Panc1 (cell line): ENCODE results near the gene ADGRG7. TPM values are rescaled to one million over a fixed set of nuclear protein-coding genes. Genes with fewer than 3 reads are reported as not detected.

Source experiments
- ATAC-seq: fragments of 200-7000 bp; cut with Tn5 transposase; 2 replicates; pipeline ENCODE4 v1.9.1; 2020; ENCODE audit warnings: mild to moderate bottlenecking, moderate library complexity
- BruUV-seq: library from RNA; stranded (reverse); fragments of 400-500 nt; replicated peaks from 2 replicates; lab custom pipeline; 2021; lab: Mats Ljungman, UMichigan
- CTCF ChIA-PET: fragments of 300-600 bp; sonication (Branson Sonifier 250); formaldehyde crosslinking; loops from one replicate; lab custom pipeline; 2022; ENCODE audit warnings: antibody characterized with exemption; lab: Charles Lee
- POLR2A ChIA-PET: fragments of 300-600 bp; sonication (Branson Sonifier 250); formaldehyde crosslinking; loops from one replicate; lab custom pipeline; 2022; ENCODE audit warnings: antibody characterized with exemption; lab: Charles Lee
- DNase-seq: peaks from one replicate; pipeline ENCODE4 v3.0.0-alpha.2; 2010; ENCODE audit warnings: low read depth, low spot score
- H3K27ac ChIP-seq: 2 replicates; pipeline ENCODE4 v1.5.1; 2011; ENCODE audit warnings: mild to moderate bottlenecking, low read length, inconsistent platforms
- H3K27me3 ChIP-seq: fragments of 200-500 bp; sonication (Bioruptor generic); 2 replicates; pipeline ENCODE4 v1.6.0; 2014; ENCODE audit warnings: low read length, inconsistent platforms; ENCODE audit not compliant: control insufficient read depth, insufficient read depth
- H3K36me3 ChIP-seq: fragments of 200-500 bp; sonication (Bioruptor generic); 2 replicates; pipeline ENCODE4 v1.5.1; 2014; ENCODE audit warnings: inconsistent platforms, mild to moderate bottlenecking, low read length, moderate library complexity; ENCODE audit not compliant: control insufficient read depth, insufficient read depth
- H3K4me1 ChIP-seq: 2 replicates; pipeline ENCODE4 v1.5.1; 2011; ENCODE audit warnings: inconsistent platforms, mild to moderate bottlenecking, low read length, moderate library complexity; ENCODE audit not compliant: control insufficient read depth, insufficient read depth
- H3K4me3 ChIP-seq, 2 experiments: 2 replicates each; pipeline ENCODE4 v1.5.1; 2011 to 2012; ENCODE audit warnings: low read depth in 2 of 2, low read length in 2 of 2, mild to moderate bottlenecking in 2 of 2, inconsistent platforms in 1 of 2, moderate library complexity in 1 of 2
- H3K9me3 ChIP-seq: fragments of 200-500 bp; sonication (Bioruptor generic); 2 replicates; pipeline ENCODE4 v1.5.1; 2014; ENCODE audit warnings: low read depth, mild to moderate bottlenecking, inconsistent platforms, low read length, moderate library complexity; ENCODE audit not compliant: control insufficient read depth, insufficient read depth
- POLR2AphosphoS5 ChIP-seq: IDR thresholded peaks from 2 replicates; pipeline ENCODE4 v1.6.1; 2012; ENCODE audit warnings: mild to moderate bottlenecking, low read depth, low read length, moderate library complexity
- SIN3A ChIP-seq: IDR thresholded peaks from 2 replicates; pipeline ENCODE4 v1.6.1; 2012; ENCODE audit warnings: low read depth, mild to moderate bottlenecking, low read length, moderate library complexity, borderline replicate concordance; ENCODE audit not compliant: insufficient read depth
- TCF7L2 ChIP-seq: IDR thresholded peaks from 2 replicates; pipeline ENCODE4 v1.6.1; 2011; ENCODE audit warnings: mild to moderate bottlenecking, low read depth, low read length, inconsistent platforms
- in situ Hi-C: cut with HindIII; loops from 2 replicates; pipeline ENCODE4 v1.10.0; 2016; ENCODE audit warnings: low sequenced_read_pairs, low pct_unique_long_range_greater_than_20kb
- intact Hi-C: fragments of 100-400 bp; cut with micrococcal nuclease; formaldehyde crosslinking; loops from one replicate; pipeline ENCODE4 v1.10.0; 2022; ENCODE audit not compliant: unreplicated experiment
- total RNA-seq: library from RNA; stranded (reverse); gene quantifications from one replicate; pipeline ENCODE4 v1.2.1, GENCODE V29; 2021; ENCODE audit not compliant: unreplicated experiment
- TF ChIP-seq, protein P1 (sequence below), 2 experiments: IDR thresholded peaks; 2 replicates each; pipeline ENCODE4 v1.6.1; 2011 to 2012; ENCODE audit warnings: low read depth in 2 of 2, control low read depth in 1 of 2, low read length in 1 of 2, mild to moderate bottlenecking in 1 of 2, moderate library complexity in 1 of 2; ENCODE audit not compliant: insufficient read depth in 1 of 2
- TF ChIP-seq, protein P2 (sequence below): fragments of 450-650 bp; IDR thresholded peaks from 2 replicates; pipeline ENCODE4 v1.5.1; 2017; ENCODE audit warnings: mild to moderate bottlenecking

The ADGRG7 gene
- total RNA-seq, 1 experiment from 2014 or later, result not detected

DNA sequence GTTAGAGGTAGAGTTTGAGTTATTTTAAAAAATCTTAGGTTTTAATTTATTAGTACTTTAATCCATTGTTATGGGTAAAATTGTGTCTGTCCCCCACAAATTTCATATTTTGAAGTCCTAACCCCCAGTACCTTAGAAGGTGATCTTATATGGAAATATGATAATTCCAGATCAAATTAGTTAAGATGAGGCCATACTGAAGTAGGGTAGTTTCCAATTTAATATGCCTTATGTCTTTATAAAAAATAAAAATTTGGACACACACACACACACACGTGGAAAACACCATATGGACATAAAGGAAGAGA lies 18.6 kb upstream of the ADGRG7 start:
- no peaks in the 10 kb centered on the region for H3K9me3 ChIP-seq
- 0 out of 2 replicates have a peak, but pooled peaks cover 2% of the 10 kb centered on the region for H3K4me1 ChIP-seq
- TF ChIP-seq, protein P1, sequence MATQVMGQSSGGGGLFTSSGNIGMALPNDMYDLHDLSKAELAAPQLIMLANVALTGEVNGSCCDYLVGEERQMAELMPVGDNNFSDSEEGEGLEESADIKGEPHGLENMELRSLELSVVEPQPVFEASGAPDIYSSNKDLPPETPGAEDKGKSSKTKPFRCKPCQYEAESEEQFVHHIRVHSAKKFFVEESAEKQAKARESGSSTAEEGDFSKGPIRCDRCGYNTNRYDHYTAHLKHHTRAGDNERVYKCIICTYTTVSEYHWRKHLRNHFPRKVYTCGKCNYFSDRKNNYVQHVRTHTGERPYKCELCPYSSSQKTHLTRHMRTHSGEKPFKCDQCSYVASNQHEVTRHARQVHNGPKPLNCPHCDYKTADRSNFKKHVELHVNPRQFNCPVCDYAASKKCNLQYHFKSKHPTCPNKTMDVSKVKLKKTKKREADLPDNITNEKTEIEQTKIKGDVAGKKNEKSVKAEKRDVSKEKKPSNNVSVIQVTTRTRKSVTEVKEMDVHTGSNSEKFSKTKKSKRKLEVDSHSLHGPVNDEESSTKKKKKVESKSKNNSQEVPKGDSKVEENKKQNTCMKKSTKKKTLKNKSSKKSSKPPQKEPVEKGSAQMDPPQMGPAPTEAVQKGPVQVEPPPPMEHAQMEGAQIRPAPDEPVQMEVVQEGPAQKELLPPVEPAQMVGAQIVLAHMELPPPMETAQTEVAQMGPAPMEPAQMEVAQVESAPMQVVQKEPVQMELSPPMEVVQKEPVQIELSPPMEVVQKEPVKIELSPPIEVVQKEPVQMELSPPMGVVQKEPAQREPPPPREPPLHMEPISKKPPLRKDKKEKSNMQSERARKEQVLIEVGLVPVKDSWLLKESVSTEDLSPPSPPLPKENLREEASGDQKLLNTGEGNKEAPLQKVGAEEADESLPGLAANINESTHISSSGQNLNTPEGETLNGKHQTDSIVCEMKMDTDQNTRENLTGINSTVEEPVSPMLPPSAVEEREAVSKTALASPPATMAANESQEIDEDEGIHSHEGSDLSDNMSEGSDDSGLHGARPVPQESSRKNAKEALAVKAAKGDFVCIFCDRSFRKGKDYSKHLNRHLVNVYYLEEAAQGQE (IDR thresholded peaks at IDR 0.05; ENCODE audit: insufficient read depth in 1 of 2, low read depth in 2 of 2, low read length in 1 of 2), result no peak
- TF ChIP-seq, protein P2, sequence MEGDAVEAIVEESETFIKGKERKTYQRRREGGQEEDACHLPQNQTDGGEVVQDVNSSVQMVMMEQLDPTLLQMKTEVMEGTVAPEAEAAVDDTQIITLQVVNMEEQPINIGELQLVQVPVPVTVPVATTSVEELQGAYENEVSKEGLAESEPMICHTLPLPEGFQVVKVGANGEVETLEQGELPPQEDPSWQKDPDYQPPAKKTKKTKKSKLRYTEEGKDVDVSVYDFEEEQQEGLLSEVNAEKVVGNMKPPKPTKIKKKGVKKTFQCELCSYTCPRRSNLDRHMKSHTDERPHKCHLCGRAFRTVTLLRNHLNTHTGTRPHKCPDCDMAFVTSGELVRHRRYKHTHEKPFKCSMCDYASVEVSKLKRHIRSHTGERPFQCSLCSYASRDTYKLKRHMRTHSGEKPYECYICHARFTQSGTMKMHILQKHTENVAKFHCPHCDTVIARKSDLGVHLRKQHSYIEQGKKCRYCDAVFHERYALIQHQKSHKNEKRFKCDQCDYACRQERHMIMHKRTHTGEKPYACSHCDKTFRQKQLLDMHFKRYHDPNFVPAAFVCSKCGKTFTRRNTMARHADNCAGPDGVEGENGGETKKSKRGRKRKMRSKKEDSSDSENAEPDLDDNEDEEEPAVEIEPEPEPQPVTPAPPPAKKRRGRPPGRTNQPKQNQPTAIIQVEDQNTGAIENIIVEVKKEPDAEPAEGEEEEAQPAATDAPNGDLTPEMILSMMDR, result peak; percentile 59
- H3K27me3 ChIP-seq, result no peaks in the 10 kb centered on the region
- no peaks in the 10 kb centered on the region for H3K36me3 ChIP-seq
- DNase-seq (no peak), ATAC-seq (no peak)
- no peak overlapping the region for H3K4me3 ChIP-seq
- intact Hi-C loops (loop anchor here (1.0 to 10.0 kb wide), 4 partner anchors 127 to 758 kb away; partner anchors contain the start of genes LNP1 and TOMM70), in situ Hi-C loops (no loop called here)
- H3K27ac ChIP-seq, result no peak overlapping the region
- ChIA-PET CTCF (interaction anchor here (0.7 to 1.6 kb wide), 3 partner anchors 44 to 330 kb away, joined by 3 to 18 read pairs (median 4); no protein-coding TSS in a partner anchor), POLR2A (no interaction called here)
- BruUV-seq, result no TSS peak

GRCh38 chr3:100591411-100591810 lies 18.0 kb upstream of the ADGRG7 start:
- intact Hi-C loops (loop anchor here (2.0 to 10.0 kb wide), 3 partner anchors 187 to 759 kb away; partner anchors contain the start of genes LNP1 and TOMM70), in situ Hi-C loops (no loop called here)
- ChIA-PET POLR2A (no interaction called here), CTCF (interaction anchor here (0.7 to 1.6 kb wide), 3 partner anchors 128 to 790 kb away, joined by 3 to 18 read pairs (median 4); no protein-coding TSS in a partner anchor)
- no TSS peak for BruUV-seq
- no peak overlapping the region for H3K4me3 ChIP-seq
- ATAC-seq (no peak), DNase-seq (no peak)
- H3K27ac ChIP-seq, result no peak overlapping the region
- H3K36me3 ChIP-seq, result no peaks in the 10 kb centered on the region
- H3K27me3 ChIP-seq, result no peaks in the 10 kb centered on the region
- no peaks in the 10 kb centered on the region for H3K9me3 ChIP-seq
- H3K4me1 ChIP-seq, result 0 out of 2 replicates have a peak, but pooled peaks cover 2% of the 10 kb centered on the region
- TF ChIP-seq, protein P2, result no peak
- TF ChIP-seq SIN3A, result no peak
- TF ChIP-seq, protein P1 (IDR thresholded peaks at IDR 0.05; ENCODE audit: insufficient read depth in 1 of 2, low read depth in 2 of 2, low read length in 1 of 2), result no peak
- TF ChIP-seq POLR2AphosphoS5, result no peak
- TF ChIP-seq TCF7L2, result no peak
